ENCODE measurements around the gene TRAT1.

Gene TRAT1

DNA sequence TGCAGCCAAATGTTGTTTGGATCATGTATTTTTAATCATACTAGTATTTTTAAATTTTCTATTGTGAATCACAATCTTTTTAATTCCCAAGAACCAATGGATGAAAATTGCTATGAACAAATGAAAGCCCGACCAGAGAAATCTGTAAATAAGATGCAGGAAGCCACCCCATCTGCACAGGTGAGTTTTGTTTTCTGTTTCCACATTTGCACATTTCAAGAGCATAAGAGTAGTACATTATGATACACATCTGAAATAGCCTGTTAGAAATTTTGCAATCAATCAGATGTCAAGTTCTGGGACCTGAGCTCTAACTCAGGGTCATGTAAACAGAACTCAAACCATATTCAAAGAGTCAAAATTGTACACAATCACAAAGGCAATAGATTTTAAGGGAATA lies 26.5 kb downstream of the TRAT1 start:
- H3K27ac ChIP-seq, result no peak overlapping the region
- TF ChIP-seq, protein P1, sequence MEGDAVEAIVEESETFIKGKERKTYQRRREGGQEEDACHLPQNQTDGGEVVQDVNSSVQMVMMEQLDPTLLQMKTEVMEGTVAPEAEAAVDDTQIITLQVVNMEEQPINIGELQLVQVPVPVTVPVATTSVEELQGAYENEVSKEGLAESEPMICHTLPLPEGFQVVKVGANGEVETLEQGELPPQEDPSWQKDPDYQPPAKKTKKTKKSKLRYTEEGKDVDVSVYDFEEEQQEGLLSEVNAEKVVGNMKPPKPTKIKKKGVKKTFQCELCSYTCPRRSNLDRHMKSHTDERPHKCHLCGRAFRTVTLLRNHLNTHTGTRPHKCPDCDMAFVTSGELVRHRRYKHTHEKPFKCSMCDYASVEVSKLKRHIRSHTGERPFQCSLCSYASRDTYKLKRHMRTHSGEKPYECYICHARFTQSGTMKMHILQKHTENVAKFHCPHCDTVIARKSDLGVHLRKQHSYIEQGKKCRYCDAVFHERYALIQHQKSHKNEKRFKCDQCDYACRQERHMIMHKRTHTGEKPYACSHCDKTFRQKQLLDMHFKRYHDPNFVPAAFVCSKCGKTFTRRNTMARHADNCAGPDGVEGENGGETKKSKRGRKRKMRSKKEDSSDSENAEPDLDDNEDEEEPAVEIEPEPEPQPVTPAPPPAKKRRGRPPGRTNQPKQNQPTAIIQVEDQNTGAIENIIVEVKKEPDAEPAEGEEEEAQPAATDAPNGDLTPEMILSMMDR (conservative IDR thresholded peaks at IDR 0.05), result no peak
- no peak for TF ChIP-seq ZFX (IDR thresholded peaks at IDR 0.05)

DNA sequence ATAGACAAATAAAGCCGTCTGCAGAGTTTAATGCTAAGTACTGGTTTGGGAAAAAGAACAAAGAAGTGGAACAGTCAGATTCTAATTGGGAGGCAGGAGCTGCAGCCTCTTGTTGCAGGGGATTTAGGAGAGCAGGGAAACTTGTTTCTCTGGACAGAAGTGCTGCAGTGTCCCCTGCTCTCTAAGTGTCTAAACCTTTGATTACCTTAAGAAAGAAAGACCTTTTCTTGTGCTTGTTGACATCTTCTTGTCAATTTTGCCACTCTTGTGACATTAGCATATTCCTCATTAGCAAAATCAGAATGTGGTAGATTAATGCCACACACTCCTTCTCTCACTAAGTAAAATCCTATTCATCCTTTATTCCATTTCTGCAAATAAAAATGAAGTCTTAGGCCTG lies 38.8 kb downstream of the TRAT1 start:
- no peak for TF ChIP-seq ZFX (IDR thresholded peaks at IDR 0.05)
- TF ChIP-seq, protein P1 (conservative IDR thresholded peaks at IDR 0.05), result no peak
- no peak overlapping the region for H3K27ac ChIP-seq

DNA sequence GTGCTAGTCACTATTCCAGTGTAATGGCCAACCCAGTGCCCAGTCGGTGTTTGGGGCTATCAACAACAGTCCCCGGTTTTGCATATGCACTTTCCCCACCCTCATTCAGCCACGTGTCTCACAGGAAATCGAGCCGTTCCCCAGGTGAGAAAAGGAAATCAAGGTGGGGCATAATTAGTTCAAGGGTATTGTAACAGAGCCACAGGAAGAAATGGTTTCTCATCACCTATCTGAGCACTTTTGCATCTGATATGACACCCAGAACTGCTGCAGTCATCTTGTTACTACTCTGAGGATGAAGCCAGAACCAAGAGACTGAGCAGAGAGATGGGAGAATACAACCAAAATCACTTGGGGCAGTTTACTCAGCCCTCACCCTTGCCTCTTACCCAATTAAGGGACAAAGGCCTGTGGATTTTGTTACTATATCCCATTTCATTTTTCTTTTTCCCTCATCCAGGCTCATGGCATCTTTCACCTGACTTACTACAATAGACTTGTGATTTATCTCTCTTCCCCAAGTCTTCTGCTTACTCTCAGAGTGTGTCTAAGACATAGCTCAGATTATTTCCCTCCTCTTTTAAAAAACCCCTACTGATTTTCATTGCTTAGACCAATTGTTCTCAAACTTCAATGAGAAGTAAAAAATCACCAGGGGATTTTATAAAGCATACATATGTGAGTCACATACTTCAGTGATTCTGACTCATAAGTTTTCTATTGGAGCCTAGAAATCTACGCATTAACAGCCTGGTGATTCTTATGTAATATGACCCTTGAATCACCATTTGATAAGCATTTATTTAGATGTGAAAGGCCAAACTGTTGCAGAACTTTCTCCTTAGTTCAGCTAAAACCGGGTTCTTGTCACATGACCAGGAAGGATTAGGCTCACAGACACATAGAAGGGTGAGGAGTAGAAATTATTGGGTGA lies 40.5 kb downstream of the TRAT1 start:
- no peak for TF ChIP-seq ZFX (IDR thresholded peaks at IDR 0.05)
- TF ChIP-seq, protein P1 (conservative IDR thresholded peaks at IDR 0.05), result no peak
- H3K27ac ChIP-seq, result no peak overlapping the region

DNA sequence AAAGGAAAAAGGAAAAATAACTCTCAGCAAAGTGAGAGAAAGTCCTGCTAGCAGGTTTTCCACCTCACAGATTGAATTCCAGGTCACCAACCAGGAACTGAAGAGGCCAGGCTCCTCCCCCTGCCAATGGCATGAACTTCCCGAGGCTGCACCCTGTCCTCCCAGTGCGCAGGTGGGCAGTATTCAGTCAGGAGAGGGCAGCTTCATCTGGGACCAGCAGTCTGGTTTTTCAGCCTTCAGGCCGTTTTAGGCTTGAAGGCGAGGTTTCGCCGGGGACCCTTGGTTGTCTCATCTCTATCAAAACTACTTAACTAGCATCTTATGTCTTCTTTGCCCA lies 41.2 kb downstream of the TRAT1 start:
- TF ChIP-seq, protein P1 (conservative IDR thresholded peaks at IDR 0.05), result no peak
- TF ChIP-seq ZFX (IDR thresholded peaks at IDR 0.05), result no peak
- no peak overlapping the region for H3K27ac ChIP-seq

DNA sequence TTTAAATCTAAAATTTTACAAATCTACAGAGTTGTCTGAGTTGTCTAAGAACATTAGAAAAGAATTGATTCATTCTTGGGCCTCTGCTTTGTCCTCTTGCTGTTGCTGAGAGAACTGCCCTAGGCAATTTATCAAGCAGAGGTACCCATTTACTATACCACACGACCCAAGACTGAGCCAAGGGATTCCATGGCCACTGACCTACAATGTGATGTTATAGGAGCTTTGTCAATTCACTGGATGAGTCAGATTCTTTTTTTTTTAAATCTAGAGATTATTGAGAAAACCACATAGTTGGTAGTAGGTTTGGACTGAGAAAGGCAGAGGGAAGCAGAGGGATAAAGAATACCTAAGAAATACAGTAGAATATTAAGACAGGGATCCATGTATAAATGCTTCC lies 55.3 kb downstream of the TRAT1 start:
- no peak overlapping the region for H3K27ac ChIP-seq
- TF ChIP-seq, protein P1 (conservative IDR thresholded peaks at IDR 0.05), result no peak
- TF ChIP-seq ZFX (IDR thresholded peaks at IDR 0.05), result no peak

DNA sequence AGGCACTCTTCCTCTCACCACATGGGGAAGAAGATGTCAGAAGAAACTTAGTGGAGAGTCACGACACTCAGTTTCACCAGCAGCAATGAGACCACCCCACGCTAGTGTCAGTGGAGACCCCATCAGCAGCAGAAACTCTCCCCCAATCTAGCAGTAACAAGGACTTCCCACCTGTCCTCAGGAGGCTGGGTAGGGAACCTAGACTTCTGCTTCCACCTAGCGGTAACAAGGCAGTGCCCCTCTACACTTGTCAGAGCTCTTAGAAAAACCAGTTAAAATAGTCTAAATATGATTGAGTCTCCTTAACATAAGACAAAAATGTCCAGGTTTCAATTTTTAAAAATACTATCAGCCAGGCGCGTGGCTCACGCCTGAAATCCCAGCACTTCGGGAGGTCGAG lies 57.3 kb downstream of the TRAT1 start:
- H3K27ac ChIP-seq, result no peak overlapping the region
- no peak for TF ChIP-seq ZFX (IDR thresholded peaks at IDR 0.05)
- TF ChIP-seq, protein P1 (conservative IDR thresholded peaks at IDR 0.05), result peak; percentile 25

DNA sequence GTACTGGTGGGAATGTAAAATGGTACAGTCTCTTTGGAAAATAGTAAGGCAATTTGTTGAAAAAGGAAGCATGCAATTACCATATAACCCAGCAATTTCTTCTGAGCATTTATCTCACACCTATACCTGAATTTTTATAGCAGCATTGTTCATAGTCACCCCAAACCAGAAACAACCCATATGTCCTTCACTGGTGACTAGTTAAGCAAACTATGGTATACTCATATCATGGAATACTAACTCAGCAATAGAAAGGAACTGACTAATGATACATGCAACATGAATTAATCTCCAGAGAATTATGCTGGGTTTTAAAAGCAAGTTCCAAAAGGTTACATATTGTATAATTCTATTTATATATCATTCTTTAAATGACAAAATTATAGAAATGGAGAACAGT lies 60.2 kb downstream of the TRAT1 start:
- TF ChIP-seq ZFX (IDR thresholded peaks at IDR 0.05), result no peak
- TF ChIP-seq, protein P1 (conservative IDR thresholded peaks at IDR 0.05), result no peak
- no peak overlapping the region for H3K27ac ChIP-seq

Measured in C4-2B (cell line).